DMS 273 (cell line): ENCODE results near the gene MAU2.

ENCODE experiments used
- DNase-seq: peaks from one replicate; lab custom pipeline; 2025; ENCODE audit not compliant: unreplicated experiment; lab: John Stamatoyannopoulos, UW

MAU2 gene

GRCh38 chr19:19406878-19407632, 86.4 kb downstream of the MAU2 start:
- DNase-seq, result peak; percentile 39

- no peak for DNase-seq
These were observed 87.0 kb downstream of the MAU2 start for GRCh38 chr19:19407633-19407930.
